Mesothelial cell of epicardium (in vitro differentiated cells): ENCODE data around the gene NOX3. TPM values are rescaled to one million over a fixed set of nuclear protein-coding genes. Genes with fewer than 3 reads are reported as not detected.

ENCODE experiments used
- DNase-seq, 2 experiments: peaks; one replicate each; pipeline ENCODE4 v3.0.0; 2021; ENCODE audit warnings: low spot score in 2 of 2; ENCODE audit not compliant: unreplicated experiment in 2 of 2
- H3K27ac Mint-ChIP-seq: 2 replicates; pipeline ENCODE4 v1.8.0; 2021; ENCODE audit warnings: mixed read lengths
- H3K27me3 Mint-ChIP-seq: 2 replicates; pipeline ENCODE4 v1.8.0; 2021; ENCODE audit warnings: low read depth, mixed read lengths
- H3K36me3 Mint-ChIP-seq: 2 replicates; pipeline ENCODE4 v1.8.0; 2021; ENCODE audit warnings: mixed read lengths
- H3K4me1 Mint-ChIP-seq: 2 replicates; pipeline ENCODE4 v1.8.0; 2021; ENCODE audit warnings: mixed read lengths
- H3K4me3 Mint-ChIP-seq: 2 replicates; pipeline ENCODE4 v1.8.0; 2021; ENCODE audit warnings: mild to moderate bottlenecking, moderate library complexity, mixed read lengths
- H3K9me3 Mint-ChIP-seq: 2 replicates; pipeline ENCODE4 v1.8.0; 2021; ENCODE audit warnings: mixed read lengths
- CTCF ChIP-seq: fragments of 200-600 bp; sonication (generic); IDR thresholded peaks from one replicate; pipeline ENCODE4 v1.5.0; 2021; ENCODE audit warnings: antibody characterized with exemption; ENCODE audit not compliant: unreplicated experiment
- total RNA-seq: library from RNA; stranded (reverse); gene quantifications from 3 replicates; pipeline ENCODE4 v1.2.1, GENCODE V29; 2021

Gene NOX3
- total RNA-seq, 1 donor from 2014 or later, result not detected

GRCh38 chr6:155398701-155399061 lies 57.0 kb downstream of the NOX3 start:
- no peak for DNase-seq
- no peaks in the 10 kb centered on the region for H3K36me3 Mint-ChIP-seq
- H3K9me3 Mint-ChIP-seq, result no peaks in the 10 kb centered on the region
- no peak overlapping the region for H3K4me3 Mint-ChIP-seq
- H3K27ac Mint-ChIP-seq, result no peak overlapping the region
- peaks cover 4% of the 10 kb centered on the region for H3K27me3 Mint-ChIP-seq
- TF ChIP-seq CTCF, result no peak
- no peaks in the 10 kb centered on the region for H3K4me1 Mint-ChIP-seq

GRCh38 chr6:155398221-155398620 lies 57.4 kb downstream of the NOX3 start:
- Mint-ChIP-seq H3K27me3 (peaks cover 4% of the 10 kb centered on the region), H3K27ac (no peak overlapping the region), H3K36me3 (no peaks in the 10 kb centered on the region), H3K4me1 (no peaks in the 10 kb centered on the region), H3K4me3 (no peak overlapping the region), H3K9me3 (no peaks in the 10 kb centered on the region)
- DNase-seq, result no peak
- no peak for TF ChIP-seq CTCF

- Mint-ChIP-seq H3K4me1 (no peaks in the 10 kb centered on the region), H3K4me3 (no peak overlapping the region), H3K36me3 (no peaks in the 10 kb centered on the region), H3K9me3 (no peaks in the 10 kb centered on the region), H3K27me3 (peaks cover 4% of the 10 kb centered on the region), H3K27ac (no peak overlapping the region)
- TF ChIP-seq CTCF, result no peak
- DNase-seq, result no peak
Measured at GRCh38 chr6:155397172-155397705, 58.4 kb downstream of the NOX3 start.

GRCh38 chr6:155396605-155397004 lies 59.0 kb downstream of the NOX3 start:
- no peaks in the 10 kb centered on the region for H3K9me3 Mint-ChIP-seq

GRCh38 chr6:155395339-155395738 lies 60.3 kb downstream of the NOX3 start:
- no peak for TF ChIP-seq CTCF
- Mint-ChIP-seq H3K9me3 (no peaks in the 10 kb centered on the region), H3K4me1 (no peaks in the 10 kb centered on the region), H3K4me3 (no peak overlapping the region), H3K27me3 (peaks cover 7% of the 10 kb centered on the region), H3K27ac (no peak overlapping the region), H3K36me3 (no peaks in the 10 kb centered on the region)
- no peak for DNase-seq

More at GRCh38 chr6:155396605-155397004, 59.0 kb downstream of the NOX3 start:
- no peak overlapping the region for H3K4me3 Mint-ChIP-seq
- DNase-seq, result no peak
- H3K36me3 Mint-ChIP-seq, result no peaks in the 10 kb centered on the region
- TF ChIP-seq CTCF, result no peak
- no peak overlapping the region for H3K27ac Mint-ChIP-seq
- peaks cover 4% of the 10 kb centered on the region for H3K27me3 Mint-ChIP-seq
- no peaks in the 10 kb centered on the region for H3K4me1 Mint-ChIP-seq

GRCh38 chr6:155389130-155389529 lies 66.5 kb downstream of the NOX3 start:
- no peaks in the 10 kb centered on the region for H3K4me1 Mint-ChIP-seq
- DNase-seq, result no peak
- H3K4me3 Mint-ChIP-seq, result no peak overlapping the region
- H3K9me3 Mint-ChIP-seq, result no peaks in the 10 kb centered on the region
- no peaks in the 10 kb centered on the region for H3K36me3 Mint-ChIP-seq
- H3K27me3 Mint-ChIP-seq, result peaks cover 7% of the 10 kb centered on the region
- no peak for TF ChIP-seq CTCF
- no peak overlapping the region for H3K27ac Mint-ChIP-seq
